ENCODE results near the gene PHKB. TPM values are rescaled to one million over a fixed set of nuclear protein-coding genes. Genes with fewer than 3 reads are reported as not detected.

PHKB gene
- polyA plus RNA-seq, 12 donors = 49.0 to 75.6 (median 65.7) TPM; not detected in 1

DNA sequence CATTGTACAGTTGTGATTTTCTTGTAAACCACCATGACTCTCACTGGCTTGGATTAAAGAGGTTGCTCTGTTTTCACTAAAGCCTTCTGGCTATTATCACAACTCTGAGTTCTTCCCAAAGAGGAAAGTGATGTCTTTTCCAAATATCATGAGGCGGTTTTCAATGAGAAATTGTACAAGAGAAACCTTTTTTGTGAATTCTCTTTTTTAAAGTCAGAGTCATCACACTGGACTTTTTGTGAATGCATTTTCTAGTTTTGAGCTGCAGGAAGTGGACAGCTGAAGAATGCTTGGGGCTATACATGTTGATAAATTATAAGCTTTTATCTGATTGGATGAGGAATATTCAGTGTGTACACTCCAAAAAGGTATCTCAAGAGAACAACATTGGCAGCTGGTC, 100.2 kb downstream of the PHKB start:
- no peak for DNase-seq

DNA sequence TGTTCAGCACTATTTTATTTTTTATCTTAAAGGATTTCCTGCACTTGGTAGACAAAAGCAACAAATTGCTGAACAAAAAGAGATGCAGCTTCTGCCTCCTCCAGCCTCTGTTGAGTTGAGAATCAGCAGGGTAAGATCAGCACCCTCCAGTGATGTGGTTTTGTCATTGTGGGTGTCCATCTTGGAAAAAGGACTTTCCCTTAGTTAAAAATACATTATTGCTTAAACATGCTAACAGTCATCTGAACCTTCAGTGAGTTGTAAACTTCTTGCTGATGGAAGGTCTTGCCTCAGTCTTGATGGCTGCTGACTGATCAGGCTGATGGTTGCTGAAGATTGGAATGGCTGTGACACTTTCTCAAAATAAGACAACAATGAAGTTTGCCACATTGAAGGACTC, 101.2 kb downstream of the PHKB start:
- no peak for DNase-seq

DNA sequence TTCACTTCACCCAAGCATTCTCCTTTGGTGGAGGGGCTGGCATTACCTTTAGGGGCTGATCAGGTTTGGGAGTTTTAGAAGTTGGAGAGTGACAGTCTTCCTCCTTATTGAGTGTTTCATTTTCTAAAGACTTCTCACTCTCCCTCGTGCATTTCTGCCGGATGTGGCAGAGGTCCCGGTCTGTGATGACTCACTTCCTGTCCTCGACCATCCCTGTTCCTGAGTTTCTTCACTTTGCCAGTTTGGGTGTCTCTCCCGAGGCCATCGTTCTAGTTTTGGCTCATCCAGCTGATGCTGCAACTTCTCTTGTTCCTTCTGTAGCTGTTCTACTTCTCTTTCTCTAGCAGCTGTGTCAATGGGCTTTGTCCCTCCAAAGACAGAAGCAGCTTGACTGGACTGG, 104.3 kb downstream of the PHKB start:
- peak; percentile 15 for DNase-seq

DNA sequence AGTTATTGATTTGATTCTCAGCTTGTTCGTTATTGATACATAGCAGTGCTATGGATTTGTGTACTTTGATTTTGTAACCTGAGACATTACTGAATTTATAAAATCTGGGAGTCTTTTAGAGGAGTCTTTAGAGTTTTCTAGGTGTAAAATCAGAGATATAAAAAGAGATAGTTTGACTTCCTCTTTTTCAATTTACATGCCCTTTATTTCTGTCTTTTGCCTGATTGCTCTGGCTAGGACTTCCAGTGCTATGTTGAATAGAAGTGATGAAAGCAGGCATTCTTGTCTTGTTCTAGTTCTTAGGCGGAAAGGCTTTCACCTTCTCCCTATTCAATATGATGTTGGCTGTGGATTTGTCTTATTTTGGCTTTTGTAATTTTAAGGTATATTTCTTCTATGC, 106.2 kb downstream of the PHKB start:
- no peak for DNase-seq

DNA sequence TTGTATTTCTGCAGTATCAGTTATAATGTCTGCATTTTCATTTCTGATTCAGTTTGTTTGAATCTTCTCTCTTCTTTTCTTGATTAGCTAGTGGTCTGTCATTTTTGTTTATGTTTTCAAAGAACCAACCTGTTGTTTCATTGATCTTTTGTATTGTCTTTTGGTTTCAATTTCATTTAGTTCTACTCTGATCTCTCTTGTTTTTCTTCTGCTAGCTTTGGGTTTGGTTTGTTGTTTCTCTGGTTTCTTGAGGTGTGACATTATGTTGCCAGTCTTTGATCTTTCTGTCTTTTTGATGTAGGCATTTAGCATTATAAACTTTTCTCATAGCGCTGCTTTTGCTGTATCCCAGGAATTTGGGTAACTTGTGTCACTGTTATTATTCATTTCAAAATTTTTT, 107.2 kb downstream of the PHKB start:
- no peak for DNase-seq

DNA sequence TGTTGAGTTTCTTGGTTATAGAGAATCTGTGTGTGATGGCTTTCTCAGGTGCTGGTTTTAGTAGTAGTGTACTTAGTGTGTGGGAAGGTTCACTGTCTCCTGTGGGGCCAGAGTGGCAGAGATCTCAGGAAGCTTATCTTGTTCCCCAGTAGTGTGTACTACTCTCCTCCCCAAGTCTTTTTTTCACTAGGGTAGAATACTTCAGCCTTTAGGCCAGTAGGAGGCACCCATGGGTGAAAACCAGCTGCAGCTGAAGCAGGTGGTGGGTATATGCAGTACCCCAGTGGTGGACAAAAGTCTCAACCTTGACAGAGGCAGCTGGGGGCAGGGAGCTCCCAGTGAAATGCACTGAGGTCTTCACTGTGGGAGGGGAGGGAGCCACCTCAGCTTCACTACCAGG, 109.9 kb downstream of the PHKB start:
- no peak for DNase-seq

DNA sequence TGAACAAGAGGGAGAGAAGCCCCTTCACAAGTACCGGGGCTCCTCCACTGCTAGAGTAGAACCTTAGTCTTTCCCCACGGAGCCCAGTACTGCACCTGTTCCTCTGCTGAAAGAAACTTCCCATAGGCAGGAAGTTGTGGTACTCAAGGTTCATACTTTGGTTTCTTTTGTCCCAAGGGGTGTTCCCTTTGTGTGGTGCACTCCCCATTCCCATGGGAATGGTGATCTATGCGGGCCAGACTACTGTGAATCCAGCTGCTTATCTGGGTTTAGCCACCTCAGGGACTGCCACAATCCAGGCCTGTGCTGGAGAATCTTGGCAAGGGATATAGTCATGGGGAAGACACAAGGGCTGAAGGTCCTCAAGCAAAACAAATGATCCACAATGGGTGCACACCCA, 110.6 kb downstream of the PHKB start:
- DNase-seq = no peak

DNA sequence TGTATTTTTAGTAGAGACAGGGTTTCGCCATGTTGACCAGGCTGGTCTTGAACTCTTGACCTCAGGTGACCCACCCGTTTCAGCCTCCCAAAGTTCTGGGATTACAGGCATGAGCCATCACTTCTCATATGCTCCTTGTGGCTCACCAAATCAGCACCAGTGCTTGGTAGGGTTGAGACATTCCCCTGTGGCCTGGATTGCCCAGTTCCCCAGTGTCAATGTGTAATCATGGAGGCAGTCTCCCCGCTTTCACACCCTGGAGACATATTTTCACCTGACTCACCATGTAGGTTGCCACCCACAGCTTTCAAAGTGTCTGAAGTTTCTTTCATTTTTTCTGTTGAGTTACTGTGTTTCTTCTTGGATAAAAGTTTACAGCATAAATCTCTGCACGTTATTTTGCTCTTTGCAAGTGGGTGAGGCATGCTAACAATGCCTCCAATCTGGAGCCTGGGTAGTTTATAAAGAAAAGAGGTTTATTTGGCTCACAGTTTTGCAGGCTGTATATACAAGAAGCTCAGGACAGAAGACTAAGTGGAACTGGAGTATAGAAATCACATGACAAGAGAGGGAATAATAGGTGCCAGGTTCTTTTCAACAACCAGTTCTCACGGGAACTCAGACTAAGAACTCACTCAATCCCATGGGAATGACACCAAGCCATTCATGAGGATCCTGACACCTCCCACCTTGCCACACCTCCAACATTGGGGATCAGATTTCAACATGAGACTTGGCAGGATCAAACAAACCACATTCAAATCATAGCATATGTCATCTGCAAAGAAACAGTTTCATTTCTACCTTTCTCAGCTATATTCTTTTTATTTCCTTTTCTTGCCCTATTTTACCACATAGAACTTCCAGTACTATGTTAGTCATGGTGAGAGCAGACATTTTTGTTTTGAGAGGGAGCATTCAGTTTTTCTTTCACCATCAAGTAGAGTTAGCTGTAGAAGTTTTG, 113.2 kb downstream of the PHKB start:
- DNase-seq = no peak

DNA sequence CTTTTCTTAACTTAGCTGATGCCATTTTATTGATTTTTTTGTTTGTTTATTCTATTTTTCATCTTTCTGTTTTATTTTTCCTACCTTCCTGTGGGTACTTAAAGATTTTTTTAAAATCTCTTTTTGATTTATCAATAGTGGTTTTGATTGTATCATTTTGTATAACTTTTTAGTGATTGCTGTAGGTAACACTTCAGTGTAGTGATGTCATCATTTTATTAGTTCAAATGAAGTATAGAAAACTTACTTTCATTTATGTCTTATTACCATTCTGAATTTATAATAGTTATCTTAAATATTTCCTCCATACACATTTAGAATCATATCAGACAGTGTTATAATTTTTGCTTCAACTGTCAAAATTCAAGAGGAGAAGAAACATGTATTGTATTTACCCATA, 115.9 kb downstream of the PHKB start:
- DNase-seq = no peak

DNA sequence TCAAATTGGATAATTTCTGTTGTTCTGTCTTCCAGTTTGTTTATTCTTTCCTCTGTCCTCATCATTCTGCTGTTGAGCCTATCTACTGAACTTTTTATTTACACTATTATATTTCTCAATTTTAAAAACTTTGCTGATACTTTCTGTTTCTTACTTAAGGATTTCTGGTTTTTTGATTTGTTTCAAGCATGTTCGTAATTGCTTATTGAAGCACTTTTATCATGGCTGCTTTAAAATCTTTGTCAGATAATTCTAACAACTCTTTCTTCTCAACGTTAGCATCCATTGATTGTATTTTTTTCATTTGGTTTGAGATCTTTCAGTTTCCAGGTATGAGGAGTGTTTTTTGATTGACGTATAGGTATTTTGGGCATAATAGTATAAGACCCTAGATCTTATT, 116.9 kb downstream of the PHKB start:
- DNase-seq = no peak

DNA sequence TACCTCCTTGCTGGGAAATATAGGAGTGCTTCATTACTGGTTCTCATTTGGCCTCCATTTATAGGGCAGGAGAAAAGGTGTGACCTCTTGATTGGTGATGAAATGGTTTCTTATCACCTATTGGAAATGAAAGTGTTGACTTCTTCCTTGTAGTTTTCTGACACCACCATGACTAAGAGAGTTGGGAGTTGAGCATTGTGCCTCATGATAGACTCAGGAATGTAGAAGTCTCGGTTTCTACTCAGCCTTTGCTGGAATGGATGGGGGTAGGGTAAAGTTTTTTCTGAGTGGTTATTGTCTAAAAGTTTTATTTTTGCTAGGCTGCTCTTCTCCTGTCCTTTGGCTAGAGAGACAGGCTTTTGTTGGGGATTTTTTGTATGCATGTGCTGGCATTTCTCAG, 117.4 kb downstream of the PHKB start:
- no peak for DNase-seq

DNA sequence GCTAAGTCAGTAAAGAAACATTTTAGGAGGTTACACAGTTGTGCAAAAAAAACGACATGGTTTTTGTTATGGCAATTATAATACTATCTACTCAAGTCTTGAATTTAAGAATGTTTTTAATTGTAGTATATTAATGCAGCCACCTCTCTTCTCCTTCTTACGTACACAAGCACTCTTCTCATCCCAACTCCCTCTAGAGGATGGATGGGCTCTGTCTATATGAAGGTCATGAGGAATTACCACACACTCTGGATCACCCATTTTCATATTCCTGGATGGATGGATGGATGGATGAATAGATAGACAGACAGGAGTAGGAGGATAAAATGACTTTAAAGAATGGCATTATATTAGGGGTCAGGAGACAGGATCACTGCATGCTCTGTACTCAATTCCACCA, 120.0 kb downstream of the PHKB start:
- no peak for DNase-seq

DNA sequence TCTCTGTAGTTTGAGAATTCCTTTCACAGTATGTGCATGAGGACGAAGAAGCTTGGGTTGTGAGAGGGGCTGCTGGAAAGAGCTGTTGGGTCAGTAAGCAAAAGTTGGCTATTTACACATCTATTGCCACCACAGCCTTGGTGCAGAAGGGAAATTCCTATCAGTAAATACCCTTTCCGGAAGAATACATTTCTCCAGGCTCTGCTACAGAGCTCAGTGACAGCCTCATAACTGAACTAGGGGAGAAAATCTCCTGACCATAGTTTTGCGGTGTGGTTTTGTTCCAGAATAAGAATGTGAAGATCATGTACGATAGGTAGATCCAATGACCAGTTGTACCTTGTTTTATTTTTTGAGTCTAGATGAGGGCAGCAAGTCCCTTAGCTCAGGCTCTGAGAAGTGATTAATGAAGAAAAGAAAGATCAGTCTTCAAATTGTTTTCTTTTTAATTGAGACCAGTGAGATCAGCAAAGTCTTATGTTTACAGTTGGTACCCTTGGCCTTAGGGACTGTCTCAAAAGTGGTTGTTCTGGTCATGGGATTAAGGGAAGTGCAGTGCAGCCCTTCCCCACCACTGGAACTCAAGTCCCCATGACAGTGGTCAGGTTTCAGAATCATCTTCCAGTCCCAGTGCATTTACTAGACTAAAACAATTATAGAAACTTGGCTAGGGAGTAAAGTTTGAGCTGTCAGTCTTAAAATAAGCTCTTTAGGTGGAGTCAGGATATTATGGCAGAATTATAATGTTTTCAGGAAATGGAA, 123.5 kb downstream of the PHKB start:
- DNase-seq = no peak

DNA sequence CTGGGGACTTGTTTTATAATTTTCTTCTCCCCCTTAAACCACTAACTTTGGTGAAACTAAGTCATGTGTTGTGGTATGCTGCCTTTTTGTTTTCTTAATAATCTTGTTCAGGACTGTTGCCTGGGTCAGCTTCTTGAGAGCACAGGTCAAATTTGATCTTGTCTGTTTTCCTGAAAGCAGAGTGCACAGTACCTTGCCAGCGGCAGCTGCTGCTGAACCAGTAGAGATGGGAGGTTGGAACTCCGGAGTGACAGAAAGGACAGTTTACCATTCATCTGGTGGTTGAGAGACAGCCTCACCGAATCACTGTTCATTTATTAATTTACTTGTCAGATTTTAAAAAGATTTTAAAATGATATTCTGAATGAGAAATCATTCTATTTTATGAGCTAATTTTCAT, 125.0 kb downstream of the PHKB start:
- no peak for DNase-seq

DNA sequence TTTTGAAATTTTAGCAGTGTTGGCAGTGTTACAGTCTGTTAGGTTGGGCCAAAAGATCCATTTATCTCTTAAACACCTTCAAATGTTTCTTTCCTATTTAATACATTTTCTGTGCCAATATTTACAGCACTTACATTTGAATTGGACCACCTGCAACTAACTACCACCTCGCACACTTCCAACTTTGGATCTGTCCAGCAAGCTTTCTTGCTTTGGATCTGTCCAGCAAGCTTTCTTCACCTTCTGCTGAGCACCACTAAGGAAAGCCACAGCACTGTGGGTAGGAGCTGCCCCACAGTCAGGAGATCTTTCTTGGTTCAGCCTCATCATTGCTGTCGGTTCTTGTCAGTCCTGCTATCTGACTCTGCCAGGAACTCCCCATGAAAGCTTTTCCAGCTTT, 129.3 kb downstream of the PHKB start:
- DNase-seq = no peak

DNA sequence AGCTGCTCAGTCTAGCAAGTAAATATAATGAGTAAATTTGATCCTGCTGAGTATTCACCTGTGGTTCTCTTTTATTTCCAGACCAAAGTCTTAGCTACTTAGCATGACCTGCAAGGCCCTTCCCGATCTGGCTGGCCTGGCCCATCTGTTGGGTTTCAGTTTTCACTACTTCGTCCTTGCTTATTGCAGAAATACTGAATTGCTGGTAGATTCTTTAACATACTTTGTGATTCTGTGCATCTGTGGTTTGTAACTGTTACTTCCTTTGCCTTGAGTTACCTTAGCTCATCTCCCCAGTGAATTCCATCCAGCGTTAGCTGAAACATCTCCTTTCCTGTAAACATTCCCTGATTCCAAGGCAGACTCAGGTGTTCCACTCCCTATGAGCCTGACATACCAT, 131.1 kb downstream of the PHKB start:
- no peak for DNase-seq

DNA sequence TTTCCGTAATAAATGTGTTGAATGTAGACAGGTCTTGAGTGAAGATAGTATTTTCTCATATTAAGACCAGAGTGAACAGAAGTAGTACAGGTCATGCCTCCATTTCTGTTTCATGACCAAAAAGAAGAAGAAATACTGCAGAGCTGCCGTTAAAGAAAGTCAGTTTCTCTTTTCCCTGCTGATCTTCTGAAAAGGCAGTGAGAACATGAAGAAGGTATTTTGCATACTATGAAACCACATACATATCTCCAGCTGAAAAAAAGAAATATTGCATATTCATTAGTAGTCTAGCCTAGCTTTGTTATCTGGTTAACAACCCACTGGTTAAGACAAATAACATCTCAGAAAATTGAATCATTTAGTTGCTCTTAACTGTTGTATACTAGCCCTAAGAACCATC, 138.4 kb downstream of the PHKB start:
- DNase-seq = no peak

DNA sequence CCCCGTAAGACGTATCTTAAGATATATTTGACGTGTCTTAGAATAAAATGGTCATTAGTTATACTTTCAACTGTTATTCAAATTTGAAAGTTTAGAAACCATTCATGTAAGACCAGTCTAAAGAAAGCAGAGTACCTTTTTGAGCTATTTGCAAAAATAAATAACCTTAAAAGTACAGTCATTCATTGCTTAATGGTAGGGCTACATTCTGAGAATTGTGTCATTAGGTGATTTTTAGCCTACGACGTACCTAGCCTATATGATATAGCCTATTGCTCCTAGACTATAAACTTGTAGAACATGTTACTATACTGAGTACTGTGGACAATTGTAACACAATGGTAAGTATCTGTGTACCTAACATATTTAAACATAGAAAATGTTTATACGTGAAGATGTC, 139.2 kb downstream of the PHKB start:
- DNase-seq = no peak

DNA sequence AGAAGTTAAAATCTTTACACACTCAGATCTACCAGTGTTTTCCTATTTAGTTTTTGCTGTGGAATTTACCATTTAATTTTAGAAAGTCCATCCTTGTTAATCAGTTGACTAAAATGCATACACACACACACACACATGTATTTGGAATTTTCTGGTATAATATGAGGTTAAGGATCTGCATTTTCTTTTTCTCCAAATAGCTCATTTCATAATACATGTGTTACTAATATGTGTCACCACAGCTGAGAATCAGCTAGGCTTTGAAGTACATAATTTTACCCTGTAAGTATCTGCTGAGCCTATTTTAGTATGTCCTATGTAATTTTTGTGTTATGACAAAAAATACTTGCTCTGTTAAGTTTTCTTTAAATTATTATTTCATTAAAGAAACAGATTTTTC, 143.2 kb downstream of the PHKB start:
- no peak for DNase-seq

DNA sequence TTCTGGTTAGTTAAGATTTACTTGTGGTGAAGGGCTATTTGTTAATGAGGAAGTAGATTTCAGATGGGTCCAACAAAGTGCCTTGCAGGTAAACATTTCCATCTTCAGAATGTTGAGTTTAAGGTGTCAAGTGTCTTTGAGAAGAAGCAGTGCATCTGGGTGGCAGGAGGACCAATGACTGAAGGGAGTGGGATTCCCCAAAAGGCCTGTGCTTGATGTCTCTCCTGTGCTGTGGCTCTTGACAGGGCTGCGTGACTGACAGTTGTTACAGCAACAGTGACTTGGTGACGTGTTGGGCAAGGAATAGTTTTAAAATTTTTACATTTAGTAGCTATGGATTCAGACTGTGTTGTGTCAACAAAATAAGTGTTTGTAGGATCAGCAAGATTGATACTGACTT, 149.9 kb downstream of the PHKB start:
- DNase-seq = no peak

DNA sequence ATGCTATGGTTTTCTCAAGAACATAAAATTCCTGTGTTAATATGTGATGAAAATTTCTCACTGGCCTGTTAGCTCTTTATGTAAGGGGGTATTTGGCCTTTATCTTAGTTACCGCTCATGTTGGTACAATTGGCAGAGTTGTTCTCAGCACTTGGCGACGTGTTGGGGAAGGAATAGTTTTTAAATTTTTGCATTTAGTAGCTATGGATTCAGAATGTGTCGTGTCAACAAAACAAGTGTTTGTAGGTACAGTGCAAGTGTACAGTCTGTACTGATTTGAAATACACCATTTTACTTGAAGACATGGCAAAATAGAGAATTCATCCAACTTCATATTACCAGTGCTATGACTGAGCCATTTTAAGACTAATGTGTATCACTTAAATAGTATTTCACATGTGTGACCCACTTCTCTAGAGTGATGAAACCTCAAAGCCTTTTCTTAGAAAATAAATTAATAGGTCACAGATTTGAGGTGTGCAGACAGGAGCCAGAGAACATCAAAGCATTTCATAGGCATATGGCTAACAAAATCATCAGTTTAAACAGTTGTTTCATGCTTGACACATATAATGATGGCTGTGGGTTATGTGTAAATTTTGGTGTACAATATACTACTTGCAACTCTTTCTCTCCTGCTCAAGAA, 150.8 kb downstream of the PHKB start:
- DNase-seq = no peak

DNA sequence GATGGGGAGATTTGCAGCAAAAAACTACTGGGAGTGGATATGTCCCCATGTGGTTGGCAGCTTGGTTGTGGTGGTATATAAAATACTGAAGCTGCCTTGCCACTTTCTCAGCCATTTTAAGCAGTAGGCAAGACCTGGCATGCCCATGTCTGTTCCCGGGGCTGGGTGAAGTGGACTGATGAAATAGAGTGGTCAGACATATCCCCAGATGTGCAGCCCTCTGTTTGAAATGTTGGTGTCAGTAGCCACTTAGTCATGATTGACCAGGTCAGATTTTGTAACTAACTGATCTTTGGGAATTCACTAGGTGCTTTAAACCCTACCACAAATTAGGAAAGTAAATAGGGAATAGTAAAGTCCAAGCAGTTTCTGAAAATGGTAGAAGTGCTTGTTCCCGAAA, 151.6 kb downstream of the PHKB start:
- DNase-seq = no peak

DNA sequence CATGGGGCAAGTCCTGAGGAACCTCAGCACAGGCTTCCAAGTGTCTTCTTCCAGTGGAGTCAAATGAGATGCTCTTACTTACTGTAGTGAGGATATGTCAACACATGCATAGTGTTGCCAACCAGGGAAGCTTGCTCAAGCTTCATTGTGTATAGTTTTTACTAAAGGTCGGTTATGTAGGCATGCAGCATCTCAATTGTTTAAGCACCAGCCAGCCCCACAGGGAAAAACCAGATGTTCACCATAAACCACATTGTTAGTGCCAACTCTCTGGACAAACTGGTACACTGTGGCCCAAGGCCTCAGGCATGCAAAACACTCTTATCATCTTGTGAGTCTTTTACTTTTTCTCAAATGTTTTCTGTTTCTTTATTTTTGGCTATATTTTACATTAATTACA, 152.1 kb downstream of the PHKB start:
- DNase-seq = no peak

All from muscle of arm (tissue), 12 donors.